ENCODE results near the gene CLCN3. TPM values are rescaled to one million over a fixed set of nuclear protein-coding genes. Genes with fewer than 3 reads are reported as not detected.

The CLCN3 gene
- total RNA-seq, 1 donor from 2014 or later = 54.1 TPM

- Histone ChIP-seq H3K36me3 (peaks cover 23% of the 10 kb centered on the region), H3K27me3 (ENCODE audit: low read depth) (no peaks in the 10 kb centered on the region), H3K4me1 (peaks cover 23% of the 10 kb centered on the region), H3K9me3 (replicated peaks) (no peaks in the 10 kb centered on the region), H3K4me3 (no peak overlapping the region), H3K27ac (replicated peaks) (peak overlapping the region; percentile 31)
- no peak for TF ChIP-seq CTCF (IDR thresholded peaks at IDR 0.05; ENCODE audit: borderline replicate concordance)
- intact Hi-C loops (cut with micrococcal nuclease) = no loop called here
- no peak for DNase-seq
These were observed 16.1 kb upstream of the CLCN3 start for GRCh38 chr4:169604131-169604900.

GRCh38 chr4:169604903-169605331 lies 15.5 kb upstream of the CLCN3 start:
- Histone ChIP-seq H3K27ac (replicated peaks) (peak overlapping the region; percentile 31), H3K4me3 (no peak overlapping the region), H3K36me3 (peaks cover 23% of the 10 kb centered on the region), H3K9me3 (replicated peaks) (no peaks in the 10 kb centered on the region), H3K27me3 (ENCODE audit: low read depth) (no peaks in the 10 kb centered on the region), H3K4me1 (peaks cover 26% of the 10 kb centered on the region)
- no peak for TF ChIP-seq CTCF (IDR thresholded peaks at IDR 0.05; ENCODE audit: borderline replicate concordance)
- DNase-seq = no peak
- intact Hi-C loops (cut with micrococcal nuclease) = no loop called here

GRCh38 chr4:169611157-169611556 lies 9.2 kb upstream of the CLCN3 start:
- intact Hi-C loops (cut with micrococcal nuclease) = loop anchor here (10.0 kb wide), 1 partner anchor 414 kb away; the partner anchor contains the start of gene MFAP3L
- peak overlapping the region; percentile 98 for H3K27ac ChIP-seq (replicated peaks)

GRCh38 chr4:169611991-169612870 lies 8.1 kb upstream of the CLCN3 start, which contains the start of gene NEK1:
TSS of gene NEK1 (minus strand) at chr4:169612583. CDS start at chr4:169602630, 9,953 bp downstream.
- Histone ChIP-seq H3K27ac (replicated peaks) (peak within 1 kb of the TSS; percentile 98), H3K36me3 (peaks cover 4% of the 10 kb centered on the region), H3K4me3 (peak within 1 kb of the TSS; percentile 90), H3K9me3 (replicated peaks) (no peaks in the 10 kb centered on the region), H3K27me3 (ENCODE audit: low read depth) (no peaks in the 10 kb centered on the region), H3K4me1 (peaks cover 38% of the 10 kb centered on the region)
- no peak for TF ChIP-seq CTCF (IDR thresholded peaks at IDR 0.05; ENCODE audit: borderline replicate concordance)
- DNase-seq = peak; percentile 92
- intact Hi-C loops (cut with micrococcal nuclease) = loop anchor here (10.0 kb wide), 1 partner anchor 413 kb away; the partner anchor contains the start of gene MFAP3L

More at GRCh38 chr4:169611157-169611556, 9.2 kb upstream of the CLCN3 start:
- peaks cover 42% of the 10 kb centered on the region for H3K4me1 ChIP-seq
- H3K36me3 ChIP-seq = peaks cover 4% of the 10 kb centered on the region
- H3K4me3 ChIP-seq = peak overlapping the region; percentile 90
- no peaks in the 10 kb centered on the region for H3K27me3 ChIP-seq (ENCODE audit: low read depth)
- no peaks in the 10 kb centered on the region for H3K9me3 ChIP-seq (replicated peaks)
- no peak for TF ChIP-seq CTCF (IDR thresholded peaks at IDR 0.05; ENCODE audit: borderline replicate concordance)
- no peak for DNase-seq
